Uterus (tissue), 2 donors: Measurements from ENCODE around the gene ZNF862.

Source experiments
- POLR2A ChIP-seq, 2 donors: fragments of 450-650 bp; IDR thresholded peaks; one replicate each; pipeline ENCODE4 v1.6.1; 2016; ENCODE audit warnings: antibody characterized with exemption in 2 of 2, mild to moderate bottlenecking in 1 of 2, moderate library complexity in 1 of 2
- TF ChIP-seq, protein P1 (sequence below), 4 experiments: fragments of 200-600 bp in 2 of 4; fragments of 450-650 bp in 2 of 4; sonication (generic) in 2 of 4; IDR thresholded peaks; one replicate each; pipeline ENCODE4 v1.5.1; 2016 to 2019; ENCODE audit warnings: antibody characterized with exemption in 4 of 4, mild to moderate bottlenecking in 2 of 4, moderate library complexity in 1 of 4

- TF ChIP-seq, protein P1, sequence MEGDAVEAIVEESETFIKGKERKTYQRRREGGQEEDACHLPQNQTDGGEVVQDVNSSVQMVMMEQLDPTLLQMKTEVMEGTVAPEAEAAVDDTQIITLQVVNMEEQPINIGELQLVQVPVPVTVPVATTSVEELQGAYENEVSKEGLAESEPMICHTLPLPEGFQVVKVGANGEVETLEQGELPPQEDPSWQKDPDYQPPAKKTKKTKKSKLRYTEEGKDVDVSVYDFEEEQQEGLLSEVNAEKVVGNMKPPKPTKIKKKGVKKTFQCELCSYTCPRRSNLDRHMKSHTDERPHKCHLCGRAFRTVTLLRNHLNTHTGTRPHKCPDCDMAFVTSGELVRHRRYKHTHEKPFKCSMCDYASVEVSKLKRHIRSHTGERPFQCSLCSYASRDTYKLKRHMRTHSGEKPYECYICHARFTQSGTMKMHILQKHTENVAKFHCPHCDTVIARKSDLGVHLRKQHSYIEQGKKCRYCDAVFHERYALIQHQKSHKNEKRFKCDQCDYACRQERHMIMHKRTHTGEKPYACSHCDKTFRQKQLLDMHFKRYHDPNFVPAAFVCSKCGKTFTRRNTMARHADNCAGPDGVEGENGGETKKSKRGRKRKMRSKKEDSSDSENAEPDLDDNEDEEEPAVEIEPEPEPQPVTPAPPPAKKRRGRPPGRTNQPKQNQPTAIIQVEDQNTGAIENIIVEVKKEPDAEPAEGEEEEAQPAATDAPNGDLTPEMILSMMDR (IDR thresholded peaks at IDR 0.05): no peak
- TF ChIP-seq POLR2A (IDR thresholded peaks at IDR 0.05): no peak
These were observed 47.2 kb downstream of the ZNF862 start for GRCh38 chr7:149885191-149886017.
